OCI-LY3 (cell line): Measurements from ENCODE around the gene CNPY1.

Experiments used
- CTCF ChIP-seq: fragments of 200-600, 300-600 bp; sonication (generic); IDR thresholded peaks from 2 replicates; pipeline ENCODE4 v1.5.1; 2014; ENCODE audit warnings: antibody characterized with exemption, low read length, low read depth
- EZH2phosphoT487 ChIP-seq: fragments of 200-600 bp; shearing (Covaris generic); IDR thresholded peaks from 2 replicates; pipeline ENCODE4 v1.6.1; 2018; ENCODE audit warnings: antibody characterized with exemption, mixed run types, low read depth

GRCh38 chr7:155456738-155457543 is 89.4 kb downstream of the CNPY1 start:
- no peak for TF ChIP-seq CTCF
- TF ChIP-seq EZH2phosphoT487, result no peak
